Activated CD8-positive, alpha-beta memory T cell treated with anti-CD3 and anti-CD28 coated beads for 48 hours (primary cell): ENCODE results near the gene OR2AT4.

Source experiments
- DNase-seq, 3 experiments: peaks; one replicate each; pipeline ENCODE4 v3.0.0-alpha.2; 2020; ENCODE audit warnings: low read depth in 2 of 3, low spot score in 2 of 3

OR2AT4 gene

GRCh38 chr11:75031771-75032549, 64.7 kb downstream of the OR2AT4 start:
- DNase-seq, result peak; percentile 19 to 62 (median 61)
